Subcutaneous abdominal adipose tissue (tissue), 5 donors: Measurements from ENCODE around the gene CCNF.
A peak's percentile ranks its signal among the peaks of the same experiment; 100 is the strongest.

Experiments
- H3K27ac ChIP-seq: one replicate; pipeline ENCODE4 v1.7.0; 2013; ENCODE audit warnings: low read depth, mild to moderate bottlenecking, inconsistent platforms, low read length, moderate library complexity
- H3K27me3 ChIP-seq, 5 donors: one replicate each; pipeline ENCODE4 v1.7.0; 2013; ENCODE audit warnings: low read length in 5 of 5, inconsistent platforms in 1 of 5; ENCODE audit not compliant: control insufficient read depth in 5 of 5, insufficient read depth in 4 of 5
- H3K36me3 ChIP-seq, 5 donors: one replicate each; pipeline ENCODE4 v1.7.0; 2013; ENCODE audit warnings: low read length in 5 of 5; ENCODE audit not compliant: control insufficient read depth in 5 of 5, insufficient read depth in 5 of 5
- H3K4me1 ChIP-seq, 5 donors: one replicate each; pipeline ENCODE4 v1.7.0; 2013; ENCODE audit warnings: low read length in 5 of 5, mild to moderate bottlenecking in 3 of 5, moderate library complexity in 1 of 5; ENCODE audit not compliant: control insufficient read depth in 5 of 5, insufficient read depth in 5 of 5
- H3K4me3 ChIP-seq, 5 donors: one replicate each; pipeline ENCODE4 v1.7.0; 2013; ENCODE audit warnings: low read length in 5 of 5, low read depth in 1 of 5
- H3K9ac ChIP-seq, 5 donors: one replicate each; pipeline ENCODE4 v1.7.0; 2013; ENCODE audit warnings: low read length in 5 of 5, mild to moderate bottlenecking in 4 of 5, moderate library complexity in 3 of 5
- H3K9me3 ChIP-seq, 5 donors: one replicate each; pipeline ENCODE4 v1.7.0; 2013; ENCODE audit warnings: low read length in 5 of 5; ENCODE audit not compliant: control insufficient read depth in 5 of 5
- donor health status: healthy.
- donor health status: healthy.
- donor health status: healthy.
- donor health status: healthy.
- donor health status: healthy.

Gene CCNF

GRCh38 chr16:2470234-2470601, 41.0 kb downstream of the CCNF start:
- Histone ChIP-seq H3K27ac (peak overlapping the region; percentile 41), H3K9me3 (no peaks in the 10 kb centered on the region), H3K9ac (no peak overlapping the region), H3K27me3 (peaks cover 0 to 35% (median 18%) of the 10 kb centered on the region in 5 donors), H3K36me3 (no peaks in the 10 kb centered on the region), H3K4me1 (peaks cover 0 to 68% (median 50%) of the 10 kb centered on the region in 5 donors), H3K4me3 (no peak overlapping the region)

DNA sequence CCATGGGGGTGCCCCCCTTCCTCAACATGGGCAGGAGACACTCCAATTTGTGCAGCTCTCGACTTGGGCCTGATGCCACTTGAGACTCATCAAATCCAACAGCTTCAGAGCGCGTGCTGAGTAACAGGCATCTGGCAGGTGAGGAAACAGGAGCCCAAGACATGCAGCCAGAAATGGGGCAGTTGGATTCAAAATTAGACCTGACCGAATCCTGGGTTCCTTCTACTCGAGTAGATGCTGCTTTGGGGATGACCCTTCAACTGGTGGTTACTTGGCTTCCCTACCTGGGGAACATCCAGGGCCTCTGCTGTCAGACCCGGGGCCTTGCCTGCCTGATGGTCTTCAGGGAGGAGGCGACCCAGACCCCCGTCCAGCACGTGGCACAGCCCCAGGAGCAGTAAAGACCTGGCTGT, 41.4 kb downstream of the CCNF start:
- Histone ChIP-seq H3K9me3 (no peaks in the 10 kb centered on the region), H3K4me1 (peaks cover 0 to 71% (median 53%) of the 10 kb centered on the region in 5 donors), H3K36me3 (no peaks in the 10 kb centered on the region), H3K27ac (no peak overlapping the region), H3K9ac (no peak overlapping the region), H3K4me3 (no peak overlapping the region), H3K27me3 (peaks cover 0 to 35% (median 18%) of the 10 kb centered on the region in 5 donors)

- peaks cover 0 to 35% (median 18%) of the 10 kb centered on the region in 5 donors for H3K27me3 ChIP-seq
- H3K9ac ChIP-seq = no peak within 1 kb of the TSS
- H3K9me3 ChIP-seq = no peaks in the 10 kb centered on the region
- peak within 1 kb of the TSS; percentile 41 for H3K27ac ChIP-seq
- H3K4me1 ChIP-seq = peaks cover 3 to 77% (median 59%) of the 10 kb centered on the region in 5 donors
- H3K4me3 ChIP-seq = peak within 1 kb of the TSS in 1 of 5 donors; percentile 30
- H3K36me3 ChIP-seq = no peaks in the 10 kb centered on the region
Measured at GRCh38 chr16:2471016-2471652, 41.9 kb downstream of the CCNF start, which contains the start of gene NTN3. TSS of gene NTN3 (plus strand) at chr16:2471297. CDS start at chr16:2471702, 405 bp downstream.

GRCh38 chr16:2471653-2472487, 42.6 kb downstream of the CCNF start:
- Histone ChIP-seq H3K9me3 (no peaks in the 10 kb centered on the region), H3K9ac (no peak overlapping the region), H3K4me3 (peak overlapping the region in 1 of 5 donors; percentile 30), H3K36me3 (no peaks in the 10 kb centered on the region), H3K27me3 (peaks cover 0 to 35% (median 18%) of the 10 kb centered on the region in 5 donors), H3K4me1 (peaks cover 3 to 77% (median 62%) of the 10 kb centered on the region in 5 donors), H3K27ac (no peak overlapping the region)

DNA sequence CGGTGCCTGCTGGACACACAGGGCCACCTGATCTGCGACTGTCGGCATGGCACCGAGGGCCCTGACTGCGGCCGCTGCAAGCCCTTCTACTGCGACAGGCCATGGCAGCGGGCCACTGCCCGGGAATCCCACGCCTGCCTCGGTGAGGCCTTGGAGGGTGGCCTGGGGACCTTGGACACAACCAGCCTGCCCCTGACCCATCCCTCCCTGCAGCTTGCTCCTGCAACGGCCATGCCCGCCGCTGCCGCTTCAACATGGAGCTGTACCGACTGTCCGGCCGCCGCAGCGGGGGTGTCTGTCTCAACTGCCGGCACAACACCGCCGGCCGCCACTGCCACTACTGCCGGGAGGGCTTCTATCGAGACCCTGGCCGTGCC, 43.2 kb downstream of the CCNF start:
- Histone ChIP-seq H3K36me3 (no peaks in the 10 kb centered on the region), H3K9ac (no peak overlapping the region), H3K4me1 (peaks cover 3 to 72% (median 59%) of the 10 kb centered on the region in 5 donors), H3K4me3 (no peak overlapping the region), H3K27ac (no peak overlapping the region), H3K27me3 (peaks cover 0 to 35% (median 18%) of the 10 kb centered on the region in 5 donors), H3K9me3 (no peaks in the 10 kb centered on the region)

GRCh38 chr16:2472885-2473445, 43.7 kb downstream of the CCNF start:
- Histone ChIP-seq H3K4me3 (peak overlapping the region in 2 of 5 donors; percentile 8 to 77), H3K4me1 (peaks cover 3 to 67% (median 58%) of the 10 kb centered on the region in 5 donors), H3K27ac (no peak overlapping the region), H3K9ac (no peak overlapping the region), H3K9me3 (no peaks in the 10 kb centered on the region), H3K36me3 (no peaks in the 10 kb centered on the region), H3K27me3 (peaks cover 0 to 35% (median 18%) of the 10 kb centered on the region in 5 donors)

GRCh38 chr16:2473446-2473926, 44.2 kb downstream of the CCNF start:
- Histone ChIP-seq H3K27me3 (peaks cover 0 to 35% (median 18%) of the 10 kb centered on the region in 5 donors), H3K27ac (no peak overlapping the region), H3K4me1 (peaks cover 3 to 62% (median 53%) of the 10 kb centered on the region in 5 donors), H3K9me3 (no peaks in the 10 kb centered on the region), H3K9ac (no peak overlapping the region), H3K4me3 (peak overlapping the region in 2 of 5 donors; percentile 8 to 77), H3K36me3 (no peaks in the 10 kb centered on the region)

- Histone ChIP-seq H3K9ac (peak overlapping the region; percentile 16 to 86 (median 72)), H3K27ac (peak overlapping the region; percentile 79), H3K36me3 (peaks cover 0 to under 1% (median 0%) of the 10 kb centered on the region in 5 donors), H3K27me3 (peaks cover 0 to 30% (median 18%) of the 10 kb centered on the region in 5 donors), H3K4me1 (peaks cover 3 to 55% (median 46%) of the 10 kb centered on the region in 5 donors), H3K4me3 (peak overlapping the region in 4 of 5 donors; percentile 63 to 77 (median 69)), H3K9me3 (no peaks in the 10 kb centered on the region)
Measured at GRCh38 chr16:2473999-2474876, 45.0 kb downstream of the CCNF start.

DNA sequence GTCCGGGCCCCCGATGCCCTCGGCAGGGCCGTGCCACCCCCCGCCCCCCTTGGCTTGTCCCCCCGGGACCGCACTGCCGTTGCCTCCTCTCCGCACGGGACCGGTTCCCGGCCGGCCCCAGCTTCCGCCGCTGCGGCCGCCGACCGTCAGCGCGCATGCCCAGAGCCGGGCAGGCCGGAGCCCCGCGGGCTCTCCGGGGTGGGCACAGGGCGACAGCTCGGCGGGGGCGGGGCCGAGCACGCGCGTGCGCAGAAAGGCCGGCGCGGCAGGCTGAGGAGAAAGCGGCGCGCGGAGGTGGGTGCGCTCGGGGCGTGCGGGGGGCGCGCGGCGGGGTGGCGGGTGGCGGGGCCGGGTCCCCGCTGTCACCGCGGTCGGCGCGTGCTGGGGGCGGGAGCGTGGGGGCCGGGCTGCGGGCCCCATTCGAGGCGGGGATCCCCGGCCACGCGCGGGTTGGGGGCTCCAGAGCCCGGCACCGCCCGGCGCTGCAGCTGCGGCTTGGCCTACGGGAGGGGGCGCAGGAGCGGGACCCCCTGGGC, 45.7 kb downstream of the CCNF start, which contains the start of gene TBC1D24:
TSS of gene TBC1D24 (plus strand) at position 251 of the 536 bp plus-strand sequence. CDS start 21,022 bp downstream, outside the sequence.
- H3K9ac ChIP-seq = peak within 1 kb of the TSS; percentile 16 to 86 (median 72)
- H3K4me1 ChIP-seq = peaks cover 3 to 49% (median 43%) of the 10 kb centered on the region in 5 donors
- no peaks in the 10 kb centered on the region for H3K9me3 ChIP-seq
- H3K27me3 ChIP-seq = peaks cover 0 to 24% (median 15%) of the 10 kb centered on the region in 5 donors
- peak within 1 kb of the TSS; percentile 44 to 77 (median 71) for H3K4me3 ChIP-seq
- peaks cover 0 to 3% (median 0%) of the 10 kb centered on the region in 5 donors for H3K36me3 ChIP-seq
- H3K27ac ChIP-seq = peak within 1 kb of the TSS; percentile 79
